Endodermal cell (in vitro differentiated cells): ENCODE data around the gene OCA2. TPM values are rescaled to one million over a fixed set of nuclear protein-coding genes. Genes with fewer than 3 reads are reported as not detected.

ENCODE experiments used
- DNase-seq: peaks from one replicate; pipeline ENCODE4 v3.0.0-alpha.2; 2017
- H3K27ac ChIP-seq: 2 replicates; pipeline ENCODE4 v1.5.1; 2013; ENCODE audit warnings: mild to moderate bottlenecking, low read depth, low read length, moderate library complexity
- H3K27me3 ChIP-seq: 2 replicates; pipeline ENCODE4 v1.6.1; 2013; ENCODE audit warnings: mild to moderate bottlenecking, low read length, moderate library complexity; ENCODE audit not compliant: insufficient read depth, control insufficient read depth, poor library complexity, severe bottlenecking
- H3K36me3 ChIP-seq: 2 replicates; pipeline ENCODE4 v1.7.0; 2013; ENCODE audit warnings: mild to moderate bottlenecking, low read length, moderate library complexity; ENCODE audit not compliant: control insufficient read depth, insufficient read depth
- H3K4me1 ChIP-seq: one replicate; pipeline ENCODE4 v1.7.0; 2013; ENCODE audit warnings: low read length; ENCODE audit not compliant: control insufficient read depth, insufficient read depth
- H3K4me3 ChIP-seq: 2 replicates; pipeline ENCODE4 v1.5.1; 2013; ENCODE audit warnings: mild to moderate bottlenecking, low read length, moderate library complexity
- H3K9ac ChIP-seq: 2 replicates; pipeline ENCODE4 v1.6.1; 2013; ENCODE audit warnings: mild to moderate bottlenecking, low read length, moderate library complexity; ENCODE audit not compliant: poor library complexity, severe bottlenecking; ENCODE audit errors: extremely low read depth
- H3K9me3 ChIP-seq: 2 replicates; pipeline ENCODE4 v1.6.1; 2013; ENCODE audit warnings: mild to moderate bottlenecking, low read length, moderate library complexity; ENCODE audit not compliant: control insufficient read depth
- H3K27ac Mint-ChIP-seq: 2 replicates; pipeline ENCODE4 v1.8.0; 2020; ENCODE audit warnings: mixed read lengths
- H3K27me3 Mint-ChIP-seq: 2 replicates; pipeline ENCODE4 v1.8.0; 2021; ENCODE audit warnings: mild to moderate bottlenecking, mixed read lengths; ENCODE audit not compliant: insufficient read depth
- H3K36me3 Mint-ChIP-seq: 2 replicates; pipeline ENCODE4 v1.8.0; 2020; ENCODE audit warnings: low read depth, mixed read lengths
- H3K4me1 Mint-ChIP-seq: 2 replicates; pipeline ENCODE4 v1.8.0; 2020; ENCODE audit warnings: mixed read lengths
- H3K4me3 Mint-ChIP-seq: 2 replicates; pipeline ENCODE4 v1.8.0; 2020; ENCODE audit warnings: mild to moderate bottlenecking, moderate library complexity, mixed read lengths
- H3K9me3 Mint-ChIP-seq: 2 replicates; pipeline ENCODE4 v1.8.0; 2020; ENCODE audit warnings: mild to moderate bottlenecking, mixed read lengths
- WGBS, 2 experiments: methylation state at CpG; one replicate each; pipeline versions ENCODE4 v1.1.5 to v1.1.7; 2013; ENCODE audit warnings: missing lambda C conversion rate in 2 of 2, mixed read lengths in 1 of 2; ENCODE audit not compliant: insufficient coverage in 1 of 2, insufficient read length in 1 of 2; 5-methylcytosine and 5-hydroxymethylcytosine counted together
- total RNA-seq, 2 donors: library from RNA; stranded (reverse); fragmentation: NEBNext Ultra II Directional in 1 of 2; extraction: Animal tissue kit (Norgen Biotek cat#: 25700) in 1 of 2; gene quantifications; 2 replicates in 1 of 2; 3 replicates in 1 of 2; pipeline ENCODE4 v1.2.1, GENCODE V29; 2021
- TF ChIP-seq, protein P1 (sequence below): fragments of 200-600 bp; sonication (generic); conservative IDR thresholded peaks from 2 replicates; pipeline ENCODE4 v1.5.0; 2021; ENCODE audit warnings: antibody characterized with exemption, mild to moderate bottlenecking

Gene OCA2
- total RNA-seq, 2 donors from 2014 or later = 0.29 to 0.84 TPM

DNA sequence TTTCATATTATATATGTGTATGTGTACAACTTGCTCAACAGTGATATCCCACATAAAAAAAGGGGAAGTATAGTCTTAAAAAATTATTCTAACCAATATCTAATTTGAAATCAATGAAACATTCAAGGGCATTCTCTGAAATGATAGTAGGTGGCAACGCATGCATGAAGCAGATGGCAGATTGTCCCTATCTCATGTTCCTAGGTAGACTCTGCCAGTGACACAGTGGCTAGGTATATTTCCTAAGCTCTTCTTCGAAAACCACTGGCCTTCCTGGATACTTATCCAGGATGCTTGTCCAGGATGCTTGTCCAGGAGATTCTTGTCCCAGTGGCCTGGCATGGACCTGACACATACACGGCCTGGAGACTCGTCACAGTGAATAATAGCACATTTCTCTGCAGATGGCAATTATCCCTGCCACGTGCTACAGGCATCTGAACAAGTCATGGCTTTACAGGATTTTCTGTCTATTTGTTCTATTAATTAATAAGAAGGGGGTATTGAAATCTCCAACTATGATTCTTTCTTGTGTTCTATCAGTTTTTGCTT is 54.9 kb downstream of the OCA2 start:
- Histone ChIP-seq H3K4me3 (no peak overlapping the region), H3K27ac (no peak overlapping the region), H3K9ac (no peak overlapping the region), H3K27me3 (no peaks in the 10 kb centered on the region), H3K4me1 (no peaks in the 10 kb centered on the region), H3K9me3 (peaks cover 3% of the 10 kb centered on the region), H3K36me3 (no peaks in the 10 kb centered on the region)
- Mint-ChIP-seq H3K4me1 (no peaks in the 10 kb centered on the region), H3K36me3 (no peaks in the 10 kb centered on the region), H3K27ac (no peak overlapping the region), H3K4me3 (no peak overlapping the region), H3K27me3 (peaks cover 2% of the 10 kb centered on the region), H3K9me3 (peaks cover 8% of the 10 kb centered on the region)
- TF ChIP-seq, protein P1, sequence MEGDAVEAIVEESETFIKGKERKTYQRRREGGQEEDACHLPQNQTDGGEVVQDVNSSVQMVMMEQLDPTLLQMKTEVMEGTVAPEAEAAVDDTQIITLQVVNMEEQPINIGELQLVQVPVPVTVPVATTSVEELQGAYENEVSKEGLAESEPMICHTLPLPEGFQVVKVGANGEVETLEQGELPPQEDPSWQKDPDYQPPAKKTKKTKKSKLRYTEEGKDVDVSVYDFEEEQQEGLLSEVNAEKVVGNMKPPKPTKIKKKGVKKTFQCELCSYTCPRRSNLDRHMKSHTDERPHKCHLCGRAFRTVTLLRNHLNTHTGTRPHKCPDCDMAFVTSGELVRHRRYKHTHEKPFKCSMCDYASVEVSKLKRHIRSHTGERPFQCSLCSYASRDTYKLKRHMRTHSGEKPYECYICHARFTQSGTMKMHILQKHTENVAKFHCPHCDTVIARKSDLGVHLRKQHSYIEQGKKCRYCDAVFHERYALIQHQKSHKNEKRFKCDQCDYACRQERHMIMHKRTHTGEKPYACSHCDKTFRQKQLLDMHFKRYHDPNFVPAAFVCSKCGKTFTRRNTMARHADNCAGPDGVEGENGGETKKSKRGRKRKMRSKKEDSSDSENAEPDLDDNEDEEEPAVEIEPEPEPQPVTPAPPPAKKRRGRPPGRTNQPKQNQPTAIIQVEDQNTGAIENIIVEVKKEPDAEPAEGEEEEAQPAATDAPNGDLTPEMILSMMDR = no peak
- WGBS, 2 experiments = 85 to 93% methylated on average over 5 of the region's 5 CpGs
- no peak for DNase-seq

DNA sequence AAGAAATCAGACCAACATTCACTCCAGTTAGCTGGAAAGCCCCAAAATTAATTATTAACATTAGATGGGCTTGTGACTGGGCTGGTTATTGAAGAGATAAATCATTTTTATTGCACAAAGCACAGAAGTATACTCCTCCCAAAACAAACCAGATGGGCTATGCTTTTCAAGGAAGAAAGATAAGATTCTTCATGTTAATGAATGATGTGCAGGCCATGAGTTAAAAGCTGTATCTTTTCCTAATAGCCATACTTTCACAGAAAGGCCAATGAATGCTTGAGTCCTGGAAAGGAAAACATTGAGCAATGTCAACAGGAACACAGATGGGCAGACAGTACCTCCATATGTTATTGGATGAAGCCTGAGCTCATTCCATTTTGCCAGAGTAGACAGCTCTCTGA is 55.4 kb downstream of the OCA2 start:
- no peak overlapping the region for H3K4me3 Mint-ChIP-seq
- H3K9me3 Mint-ChIP-seq = peaks cover 8% of the 10 kb centered on the region

DNA sequence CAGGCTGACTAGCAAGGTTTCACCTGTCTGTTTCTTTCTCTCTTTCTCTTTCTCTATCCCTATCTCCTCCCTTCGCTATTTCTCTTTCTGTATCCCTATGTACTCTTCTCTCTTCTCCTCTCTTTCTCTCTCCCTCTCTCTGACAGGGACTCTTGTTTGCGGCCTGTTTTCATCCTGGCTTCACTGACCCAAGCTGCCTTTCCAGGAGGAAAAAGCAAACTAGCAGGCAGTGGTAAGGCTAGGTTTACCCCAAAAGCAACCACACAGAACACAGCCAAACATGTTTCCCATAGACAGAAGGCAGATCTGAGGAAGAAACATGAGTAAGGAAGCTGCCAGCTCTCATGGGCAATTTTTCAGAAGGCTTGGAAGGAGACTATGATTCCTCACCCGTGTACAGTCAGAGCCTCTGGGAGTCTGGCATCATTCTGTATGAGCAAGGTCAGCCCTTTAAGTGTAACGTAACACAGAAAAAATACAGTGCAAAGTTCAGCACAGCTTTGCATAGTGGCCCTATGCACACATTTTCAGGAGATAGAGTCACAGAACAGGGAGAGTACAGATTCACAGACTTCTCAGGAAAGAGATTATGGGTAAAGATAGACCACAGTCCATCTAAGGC is 61.0 kb downstream of the OCA2 start:
- Mint-ChIP-seq H3K4me3 (no peak overlapping the region), H3K27ac (no peak overlapping the region), H3K27me3 (no peaks in the 10 kb centered on the region), H3K4me1 (no peaks in the 10 kb centered on the region), H3K36me3 (no peaks in the 10 kb centered on the region), H3K9me3 (no peaks in the 10 kb centered on the region)
- Histone ChIP-seq H3K36me3 (no peaks in the 10 kb centered on the region), H3K4me3 (no peak overlapping the region), H3K27me3 (no peaks in the 10 kb centered on the region), H3K27ac (no peak overlapping the region), H3K4me1 (no peaks in the 10 kb centered on the region), H3K9ac (no peak overlapping the region), H3K9me3 (no peaks in the 10 kb centered on the region)
- TF ChIP-seq, protein P1 = no peak
- no peak for DNase-seq
- WGBS, 2 experiments = 93 to 100% methylated on average over 3 to 4 of the region's 4 CpGs

More for the DNA sequence above, 55.4 kb downstream of the OCA2 start:
- H3K27me3 Mint-ChIP-seq = peaks cover 2% of the 10 kb centered on the region
- DNase-seq = no peak
- Histone ChIP-seq H3K27me3 (no peaks in the 10 kb centered on the region), H3K4me1 (no peaks in the 10 kb centered on the region), H3K36me3 (no peaks in the 10 kb centered on the region), H3K9me3 (peaks cover 3% of the 10 kb centered on the region), H3K4me3 (no peak overlapping the region), H3K9ac (no peak overlapping the region), H3K27ac (no peak overlapping the region)
- H3K27ac Mint-ChIP-seq = no peak overlapping the region
- TF ChIP-seq, protein P1 = no peak
- no peaks in the 10 kb centered on the region for H3K4me1 Mint-ChIP-seq
- H3K36me3 Mint-ChIP-seq = no peaks in the 10 kb centered on the region
